Occipital lobe (tissue), 2 donors: ENCODE data around the gene JPT2. TPM values are rescaled to one million over a fixed set of nuclear protein-coding genes. Genes with fewer than 3 reads are reported as not detected.

Source experiments
- DNase-seq: peaks from one replicate; lab custom pipeline; 2025; lab: John Stamatoyannopoulos, UW
- total RNA-seq: library from RNA; depleted of rRNA; stranded (reverse); fragments of >200 nt; gene quantifications from one replicate; pipeline ENCODE4 v1.2.3, GENCODE V29; 2014

The JPT2 gene
- total RNA-seq, 1 donor from 2014 or later = 28.5 TPM

- DNase-seq = no peak
Measured at GRCh38 chr16:1651974-1652312, 26.1 kb upstream of the JPT2 start.

GRCh38 chr16:1653023-1653422 is 25.1 kb upstream of the JPT2 start:
- no peak for DNase-seq

GRCh38 chr16:1654505-1655268 is 23.4 kb upstream of the JPT2 start:
- DNase-seq = no peak

- DNase-seq = no peak
Measured at GRCh38 chr16:1655269-1655807, 22.7 kb upstream of the JPT2 start.

- no peak for DNase-seq
Measured at GRCh38 chr16:1655909-1656807, 21.9 kb upstream of the JPT2 start.

GRCh38 chr16:1656808-1657617 is 21.1 kb upstream of the JPT2 start:
- no peak for DNase-seq

GRCh38 chr16:1657841-1658240 is 20.2 kb upstream of the JPT2 start:
- no peak for DNase-seq

GRCh38 chr16:1659031-1659430 is 19.0 kb upstream of the JPT2 start:
- no peak for DNase-seq

- no peak for DNase-seq
Measured at GRCh38 chr16:1661826-1662225, 16.3 kb upstream of the JPT2 start.

GRCh38 chr16:1662543-1662942 is 15.5 kb upstream of the JPT2 start:
- DNase-seq = no peak

GRCh38 chr16:1665829-1666228 is 12.2 kb upstream of the JPT2 start:
- DNase-seq = no peak

- no peak for DNase-seq
Measured at GRCh38 chr16:1666316-1666715, 11.8 kb upstream of the JPT2 start.

GRCh38 chr16:1667271-1667670 is 10.8 kb upstream of the JPT2 start:
- no peak for DNase-seq

- no peak for DNase-seq
Measured at GRCh38 chr16:1667916-1668315, 10.2 kb upstream of the JPT2 start.

GRCh38 chr16:1668612-1669319 is 9.3 kb upstream of the JPT2 start:
- no peak for DNase-seq

GRCh38 chr16:1669698-1670097 is 8.4 kb upstream of the JPT2 start:
- no peak for DNase-seq

GRCh38 chr16:1670371-1670770 is 7.7 kb upstream of the JPT2 start:
- no peak for DNase-seq

GRCh38 chr16:1670866-1671265 is 7.2 kb upstream of the JPT2 start:
- no peak for DNase-seq

GRCh38 chr16:1673424-1674151 is 4.5 kb upstream of the JPT2 start:
- no peak for DNase-seq

- no peak for DNase-seq
Measured at GRCh38 chr16:1674306-1674705, 3.8 kb upstream of the JPT2 start.
